Ishikawa (cell line): Measurements from ENCODE around the gene FBLIM1.

Source experiments
- CEBPB ChIP-seq: IDR thresholded peaks from 2 replicates; pipeline ENCODE4 v1.6.1; 2012
- CREB1 ChIP-seq: IDR thresholded peaks from 2 replicates; pipeline ENCODE4 v1.6.1; 2012; ENCODE audit warnings: low read depth
- EGR1 ChIP-seq: IDR thresholded peaks from 2 replicates; pipeline ENCODE4 v1.6.1; 2012
- EP300 ChIP-seq: IDR thresholded peaks from 2 replicates; pipeline ENCODE4 v1.6.1; 2012; ENCODE audit warnings: borderline replicate concordance
- FOXM1 ChIP-seq: IDR thresholded peaks from 2 replicates; pipeline ENCODE4 v1.6.1; 2012; ENCODE audit warnings: low read depth, borderline replicate concordance
- NFIC ChIP-seq: IDR thresholded peaks from 2 replicates; pipeline ENCODE4 v1.6.1; 2012
- RAD21 ChIP-seq: IDR thresholded peaks from 2 replicates; pipeline ENCODE4 v1.6.1; 2012; ENCODE audit warnings: low read depth
- REST ChIP-seq: IDR thresholded peaks from 2 replicates; pipeline ENCODE4 v1.6.1; 2012; ENCODE audit warnings: low read depth, mild to moderate bottlenecking
- TAF1 ChIP-seq: IDR thresholded peaks from 2 replicates; pipeline ENCODE4 v1.6.1; 2012; ENCODE audit warnings: low read depth, mild to moderate bottlenecking
- TCF12 ChIP-seq: IDR thresholded peaks from 2 replicates; pipeline ENCODE4 v1.6.1; 2012; ENCODE audit warnings: low read depth
- TEAD4 ChIP-seq: IDR thresholded peaks from 2 replicates; pipeline ENCODE4 v1.6.1; 2012
- YY1 ChIP-seq: IDR thresholded peaks from 2 replicates; pipeline ENCODE4 v1.6.1; 2012; ENCODE audit warnings: low read depth
- ZBTB7A ChIP-seq: IDR thresholded peaks from 2 replicates; pipeline ENCODE4 v1.6.1; 2012; ENCODE audit warnings: low read depth
- TF ChIP-seq, protein P1 (sequence below): IDR thresholded peaks from 2 replicates; pipeline ENCODE4 v1.6.1; 2012
- TF ChIP-seq, protein P2 (sequence below): IDR thresholded peaks from 2 replicates; pipeline ENCODE4 v1.6.1; 2012

Gene FBLIM1

GRCh38 chr1:15833069-15833679, 74.6 kb downstream of the FBLIM1 start:
- no peak for TF ChIP-seq ZBTB7A
- TF ChIP-seq TCF12, result no peak
- TF ChIP-seq TEAD4, result no peak

- no peak for TF ChIP-seq CEBPB
These were observed 75.3 kb downstream of the FBLIM1 start for GRCh38 chr1:15833842-15834405.

GRCh38 chr1:15834406-15835204, 76.0 kb downstream of the FBLIM1 start:
- TF ChIP-seq TEAD4 (peak; percentile 98), EGR1 (peak; percentile 95), REST (no peak), YY1 (peak; percentile 99), TCF12 (no peak; the same call in none of the 2 replicates), EP300 (0 out of 2 replicates have a peak, but pooled peaks have one; percentile 35), NFIC (peak; percentile 35), CREB1 (peak; percentile 39; the same call in 1 of the 2 replicates), TAF1 (peak; percentile 62; the same call in 1 of the 2 replicates)
- TF ChIP-seq, protein P1, sequence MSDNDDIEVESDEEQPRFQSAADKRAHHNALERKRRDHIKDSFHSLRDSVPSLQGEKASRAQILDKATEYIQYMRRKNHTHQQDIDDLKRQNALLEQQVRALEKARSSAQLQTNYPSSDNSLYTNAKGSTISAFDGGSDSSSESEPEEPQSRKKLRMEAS, result peak; percentile 92

- TF ChIP-seq TAF1, result no peak; the same call in 1 of the 2 replicates
- TF ChIP-seq, protein P2, sequence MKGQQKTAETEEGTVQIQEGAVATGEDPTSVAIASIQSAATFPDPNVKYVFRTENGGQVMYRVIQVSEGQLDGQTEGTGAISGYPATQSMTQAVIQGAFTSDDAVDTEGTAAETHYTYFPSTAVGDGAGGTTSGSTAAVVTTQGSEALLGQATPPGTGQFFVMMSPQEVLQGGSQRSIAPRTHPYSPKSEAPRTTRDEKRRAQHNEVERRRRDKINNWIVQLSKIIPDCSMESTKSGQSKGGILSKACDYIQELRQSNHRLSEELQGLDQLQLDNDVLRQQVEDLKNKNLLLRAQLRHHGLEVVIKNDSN, result no peak
- TF ChIP-seq, protein P1, result peak; percentile 1; the same call in 1 of the 2 replicates
- no peak for TF ChIP-seq NFIC
- TF ChIP-seq ZBTB7A, result peak; percentile 91
These were observed 76.7 kb downstream of the FBLIM1 start for GRCh38 chr1:15835205-15835740.

GRCh38 chr1:15835741-15836510, 77.3 kb downstream of the FBLIM1 start:
- TF ChIP-seq EP300, result no peak
- no peak; the same call in 1 of the 2 replicates for TF ChIP-seq CEBPB
- TF ChIP-seq ZBTB7A, result no peak
- TF ChIP-seq RAD21, result no peak
- TF ChIP-seq TAF1, result peak; percentile 64; the same call in 1 of the 2 replicates
- no peak; the same call in 1 of the 2 replicates for TF ChIP-seq TCF12
- no peak for TF ChIP-seq FOXM1
- no peak for TF ChIP-seq REST
- 0 out of 2 replicates have a peak, but pooled peaks have one; percentile 11 for TF ChIP-seq NFIC
- peak; percentile 100 for TF ChIP-seq EGR1
- TF ChIP-seq CREB1, result no peak
- TF ChIP-seq YY1, result peak; percentile 84
- TF ChIP-seq, protein P2, result no peak
- TF ChIP-seq, protein P1, result peak; percentile 67
- TF ChIP-seq TEAD4, result peak; percentile 86
